Measurements from ENCODE around the gene KIFAP3. TPM values are rescaled to one million over a fixed set of nuclear protein-coding genes. Genes with fewer than 3 reads are reported as not detected.
"Not testable (repeated sequence)": the region's sequence is repeated elsewhere in the genome, so short reads cannot be mapped to it uniquely, and the experiment has no call there.

KIFAP3 gene
- total RNA-seq, 1 donor from 2014 or later, result 31.0 TPM

DNA sequence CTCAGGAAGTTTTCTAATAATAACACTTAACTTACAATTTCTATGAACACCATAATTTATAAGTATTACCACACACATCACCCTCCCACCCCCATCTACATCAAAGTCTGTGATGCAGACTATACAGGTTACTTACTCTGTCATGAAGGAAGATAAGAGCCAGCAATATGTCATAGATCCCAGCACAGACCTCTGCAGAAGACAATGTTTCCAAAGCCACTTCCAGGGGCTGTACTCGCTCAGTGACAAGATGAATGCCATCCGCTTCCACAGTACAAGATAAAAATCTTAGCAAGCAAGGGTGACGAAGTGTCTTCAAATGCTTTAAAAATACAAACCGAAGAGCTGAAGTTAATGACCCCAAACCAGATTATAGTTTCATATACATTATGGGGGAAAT lies 196.0 kb downstream of the KIFAP3 start:
- intact Hi-C loops (cut with DNase I), result no loop called here
- DNase-seq (ENCODE audit: missing footprints) (no peak), ATAC-seq (no peak)

DNA sequence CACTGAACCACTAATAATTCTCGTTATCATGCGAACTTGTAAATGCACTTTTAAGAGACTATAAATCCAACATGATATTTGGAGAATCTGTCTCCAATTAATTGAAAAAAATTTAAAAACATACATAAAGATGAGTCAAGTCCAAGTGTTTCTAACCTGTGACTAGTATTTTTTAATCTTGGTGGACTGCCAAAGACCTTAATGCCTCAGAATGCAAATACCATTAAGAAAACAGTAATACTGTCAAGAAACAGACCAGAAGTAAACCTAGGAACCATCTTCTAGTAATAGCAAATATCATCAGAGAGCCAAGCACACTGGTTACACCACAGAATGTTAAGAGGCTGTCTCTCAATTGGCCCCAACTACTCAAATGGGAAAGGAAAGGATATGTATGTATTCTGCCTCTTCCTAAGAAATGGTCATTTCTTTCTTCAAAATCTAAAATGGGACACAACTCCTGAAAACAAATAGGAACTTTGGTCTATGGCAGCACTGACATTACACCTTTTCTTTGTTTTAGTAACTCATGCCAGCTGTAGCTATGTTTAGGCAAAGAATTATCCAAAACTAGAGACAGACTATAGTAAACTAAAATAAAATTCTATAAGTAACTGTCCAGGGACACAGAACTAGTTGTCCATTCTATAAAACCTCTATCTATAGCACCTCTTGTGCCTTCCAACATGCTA lies 196.5 kb downstream of the KIFAP3 start:
- intact Hi-C loops (cut with DNase I), result no loop called here
- ATAC-seq (no peak), DNase-seq (ENCODE audit: missing footprints) (no peak)

DNA sequence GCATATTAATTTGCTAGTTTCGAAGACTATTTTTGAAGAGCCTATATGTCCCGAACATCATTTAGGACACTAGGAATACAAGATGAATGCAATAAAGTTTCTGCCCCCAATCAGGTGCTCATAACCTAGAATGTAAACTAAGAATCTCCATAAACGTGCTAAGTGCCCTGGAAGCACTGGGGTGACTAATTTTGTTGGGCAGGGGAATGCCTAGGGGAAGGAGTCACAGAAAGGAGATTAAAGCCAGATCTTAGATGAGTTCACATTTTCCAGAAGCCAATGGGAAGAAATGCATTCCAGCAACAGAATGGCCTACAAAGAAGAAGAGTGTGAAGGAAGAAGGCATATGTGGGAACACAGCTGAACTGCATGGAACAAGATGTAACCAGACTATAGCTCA lies 200.3 kb downstream of the KIFAP3 start:
- intact Hi-C loops (cut with DNase I), result no loop called here
- DNase-seq (ENCODE audit: missing footprints) (no peak), ATAC-seq (no peak)

DNA sequence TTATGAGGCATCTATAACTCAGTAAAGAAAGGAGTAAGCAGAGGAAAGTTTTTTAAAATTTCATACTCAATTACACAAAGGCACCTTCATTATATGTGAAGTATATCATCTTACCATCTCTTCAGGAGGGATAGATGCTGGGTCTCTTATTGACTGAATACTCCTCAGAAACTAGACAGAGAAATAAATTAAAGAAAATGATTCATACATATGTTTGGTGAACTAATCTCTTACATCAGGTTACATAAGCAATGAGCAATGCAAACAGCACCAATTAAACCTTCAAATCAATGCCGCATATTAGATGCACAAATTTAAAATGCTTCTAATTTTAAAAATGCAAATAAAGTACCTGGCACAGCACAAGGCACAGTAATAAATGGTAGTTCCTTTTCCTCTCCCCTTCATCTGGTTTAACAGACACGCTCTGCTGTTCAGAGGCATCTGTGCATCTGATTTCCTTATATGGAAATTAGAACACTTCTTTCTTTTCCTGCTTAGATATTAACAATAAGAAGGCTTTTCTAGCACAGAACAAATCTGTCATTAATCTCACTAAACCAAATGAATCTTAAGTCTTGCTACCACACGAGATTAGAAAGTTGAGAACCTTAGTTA lies 200.8 kb downstream of the KIFAP3 start:
- intact Hi-C loops (cut with DNase I), result no loop called here
- no peak for DNase-seq (ENCODE audit: missing footprints)
- ATAC-seq, result no peak

DNA sequence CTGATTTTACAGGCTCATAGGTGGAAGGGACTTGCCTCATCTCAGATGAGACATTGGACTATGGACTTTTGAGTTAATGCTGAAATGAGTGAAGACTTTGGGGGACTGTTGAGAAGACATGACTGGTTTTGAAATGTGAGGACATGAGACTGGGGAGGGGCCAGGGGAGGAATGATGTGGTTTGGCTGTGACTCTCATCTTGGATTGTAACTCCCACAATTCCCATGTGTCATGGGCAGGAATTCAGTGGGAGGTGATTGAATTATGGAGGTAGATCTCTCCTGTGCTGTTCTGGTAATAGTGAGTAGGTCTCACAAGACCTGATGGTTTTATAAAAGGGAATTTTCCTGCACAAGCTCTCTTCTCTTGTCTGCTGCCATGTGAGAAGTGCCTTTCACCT lies 201.6 kb downstream of the KIFAP3 start:
- intact Hi-C loops (cut with DNase I), result no loop called here
- DNase-seq (ENCODE audit: missing footprints) (no peak), ATAC-seq (no peak)

DNA sequence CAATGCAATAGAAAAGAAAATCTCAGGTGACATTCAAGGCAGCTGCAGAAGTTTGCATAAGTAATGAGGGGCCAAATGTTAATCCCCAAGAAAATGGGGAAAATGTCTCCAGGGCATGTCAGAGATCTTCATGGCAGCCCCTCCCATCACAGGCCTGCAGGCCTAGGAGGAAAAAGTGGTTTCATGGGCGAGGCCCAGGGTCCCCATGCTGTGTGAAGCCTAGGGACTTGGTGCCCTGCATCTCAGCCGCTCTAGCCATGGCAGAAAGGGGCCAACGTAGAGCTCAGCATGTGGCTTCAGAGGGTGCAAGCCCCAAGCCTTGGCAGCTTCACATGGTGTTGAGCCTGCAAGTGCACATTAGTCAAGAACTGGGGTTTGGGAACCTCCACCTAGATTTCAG lies 202.5 kb downstream of the KIFAP3 start:
- DNase-seq (ENCODE audit: missing footprints); intact Hi-C loops (cut with DNase I); ATAC-seq: not testable (repeated sequence)

Other genes with a start within 250 kb of the KIFAP3 start
- gene SCYL3, start 180.8 kb downstream of the KIFAP3 start, total RNA-seq, result 5.6 TPM
- 5.3 TPM for gene NTMT2, start 71.3 kb upstream of the KIFAP3 start, total RNA-seq